Femur (tissue), 1 donor: Measurements from ENCODE around the gene FLII.
"Not testable (repeated sequence)": the region's sequence is repeated elsewhere in the genome, so short reads cannot be mapped to it uniquely, and the experiment has no call there.

Source experiments
- DNase-seq: peaks from one replicate; pipeline ENCODE4 v3.0.0-alpha.2; 2017

FLII gene

GRCh38 chr17:18258356-18259038 lies at the start of gene FLII:
Gene FLII (minus strand): TSS chr17:18258738. CDS start chr17:18258690, 48 bp downstream.
- peak; percentile 59 for DNase-seq

DNA sequence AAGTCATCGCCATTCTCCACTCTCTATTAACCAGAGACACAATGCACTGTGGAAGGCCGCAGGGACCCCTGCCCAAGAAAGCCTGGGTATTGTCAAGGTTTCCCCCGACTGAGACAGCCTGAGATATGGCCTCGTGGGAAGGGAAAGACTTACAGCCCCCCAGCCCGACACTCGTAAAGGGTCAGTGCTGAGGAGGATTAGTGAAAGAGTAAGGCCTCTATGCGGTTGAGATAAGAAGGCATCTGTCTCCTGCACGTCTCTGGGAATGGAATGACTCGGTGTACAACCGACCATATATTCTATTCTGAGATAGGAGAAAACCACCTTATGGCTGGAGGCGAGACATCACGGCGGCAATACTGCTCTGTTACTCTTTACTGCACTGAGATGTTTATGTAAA lies 44.7 kb upstream of the FLII start:
- DNase-seq, result not testable (repeated sequence)

GRCh38 chr17:18300725-18301480 lies 42.4 kb upstream of the FLII start:
- no peak for DNase-seq

- not testable (repeated sequence) for DNase-seq
These were observed 39.5 kb upstream of the FLII start for GRCh38 chr17:18298061-18298460.

GRCh38 chr17:18291718-18292540 lies 33.4 kb upstream of the FLII start:
- no peak for DNase-seq

DNA sequence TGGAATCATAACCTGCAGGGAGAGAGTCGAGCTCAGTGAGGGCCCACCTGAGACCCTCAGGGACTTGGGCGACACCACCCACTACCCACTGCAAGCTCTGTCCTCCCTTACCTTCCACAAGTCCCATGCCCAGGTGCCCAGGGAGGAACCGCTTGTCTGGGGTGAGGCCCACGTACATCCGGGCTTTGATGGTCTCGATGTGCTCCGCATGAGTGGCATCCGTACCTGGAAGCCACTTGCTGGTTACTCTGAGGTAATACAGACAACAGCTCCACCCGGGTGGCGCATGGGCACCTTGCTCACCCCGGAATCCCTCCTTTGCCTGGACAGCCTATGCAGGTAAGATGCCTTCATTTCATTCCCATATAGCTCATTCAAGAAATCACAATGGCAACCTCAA lies 26.8 kb upstream of the FLII start:
- no peak for DNase-seq

- no peak for DNase-seq
These were observed 23.2 kb upstream of the FLII start for GRCh38 chr17:18281788-18282187.

GRCh38 chr17:18280766-18281371 lies 22.3 kb upstream of the FLII start:
- no peak for DNase-seq

DNA sequence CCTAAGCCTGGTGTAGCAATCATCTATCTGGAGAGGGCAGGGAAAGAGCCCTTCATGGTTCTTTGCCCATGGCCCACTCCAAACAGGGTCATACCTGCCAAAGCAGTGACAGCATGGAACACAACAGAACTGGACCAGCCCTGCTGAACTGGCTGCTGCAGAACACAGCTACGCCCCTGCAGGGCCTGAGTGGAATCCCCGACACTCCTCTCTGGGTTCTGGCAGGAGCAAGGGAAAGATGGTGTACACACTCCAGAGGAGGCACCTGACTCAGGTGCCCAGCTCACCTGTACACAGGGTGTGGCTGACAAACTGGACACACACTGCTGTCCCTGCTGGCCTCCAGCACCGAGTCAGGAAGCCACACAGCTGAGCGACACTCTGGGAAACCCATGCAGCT lies 21.7 kb upstream of the FLII start:
- DNase-seq, result no peak

DNA sequence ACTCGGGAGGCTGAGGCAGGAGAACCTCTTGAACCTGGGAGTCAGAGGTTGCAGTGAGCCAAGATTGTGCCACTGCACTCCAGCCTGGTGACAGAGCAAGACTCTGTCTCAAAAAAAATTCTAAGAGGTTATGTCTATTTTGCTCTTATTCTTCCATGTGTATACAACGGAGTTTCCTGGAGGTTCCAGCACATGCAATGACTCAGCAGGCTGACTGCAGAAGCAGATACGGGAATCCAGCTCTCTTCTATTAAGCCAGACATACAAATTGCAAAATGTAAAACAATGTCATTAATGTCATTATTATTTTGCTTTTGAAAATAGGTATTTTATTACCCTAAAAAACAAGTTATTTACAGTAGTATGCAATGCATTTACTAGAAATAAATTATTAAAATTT lies 20.3 kb upstream of the FLII start:
- DNase-seq, result no peak

- no peak for DNase-seq
These were observed 18.5 kb upstream of the FLII start for GRCh38 chr17:18277076-18277475.

GRCh38 chr17:18270046-18270931 lies 11.8 kb upstream of the FLII start:
- no peak for DNase-seq

DNA sequence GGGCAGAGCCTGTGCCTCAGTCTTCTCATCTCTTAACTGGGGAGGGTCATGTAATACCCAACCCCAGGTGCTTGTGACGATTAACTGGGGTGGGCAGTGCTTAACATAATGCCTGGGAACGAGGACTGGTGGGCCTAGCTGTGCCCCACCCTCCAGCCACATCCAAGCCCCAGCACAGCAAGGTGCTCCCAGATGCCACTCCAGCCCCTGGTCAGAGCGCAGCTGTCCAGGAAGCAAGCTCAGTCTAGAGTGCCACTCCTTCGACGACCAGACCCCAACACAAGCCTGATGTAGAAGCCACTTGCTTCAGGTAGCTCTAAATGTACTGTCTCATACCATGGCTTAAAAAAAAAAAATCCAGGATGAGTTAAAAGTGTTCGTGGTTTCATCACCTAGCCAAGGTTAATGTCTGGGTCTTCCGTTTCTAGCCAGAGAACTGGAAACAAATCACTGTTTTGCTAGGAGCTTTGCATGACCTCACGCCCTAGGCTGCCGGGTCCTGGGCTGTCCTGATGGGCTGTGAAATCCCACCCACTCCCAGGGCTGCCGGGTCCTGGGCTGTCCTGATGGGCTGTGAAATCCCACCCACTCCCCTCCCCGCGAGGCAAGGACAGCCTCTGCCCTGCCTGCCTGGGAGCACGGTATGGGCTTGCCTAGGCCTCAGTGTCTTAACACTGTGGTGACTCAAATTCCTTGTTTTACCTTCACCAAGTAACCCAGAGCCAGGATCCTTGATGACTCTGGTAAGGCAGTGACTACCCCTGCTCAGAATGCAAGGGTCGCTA lies 9.6 kb upstream of the FLII start:
- DNase-seq, result no peak

- no peak for DNase-seq
These were observed 8.8 kb upstream of the FLII start for GRCh38 chr17:18267366-18267765.

DNA sequence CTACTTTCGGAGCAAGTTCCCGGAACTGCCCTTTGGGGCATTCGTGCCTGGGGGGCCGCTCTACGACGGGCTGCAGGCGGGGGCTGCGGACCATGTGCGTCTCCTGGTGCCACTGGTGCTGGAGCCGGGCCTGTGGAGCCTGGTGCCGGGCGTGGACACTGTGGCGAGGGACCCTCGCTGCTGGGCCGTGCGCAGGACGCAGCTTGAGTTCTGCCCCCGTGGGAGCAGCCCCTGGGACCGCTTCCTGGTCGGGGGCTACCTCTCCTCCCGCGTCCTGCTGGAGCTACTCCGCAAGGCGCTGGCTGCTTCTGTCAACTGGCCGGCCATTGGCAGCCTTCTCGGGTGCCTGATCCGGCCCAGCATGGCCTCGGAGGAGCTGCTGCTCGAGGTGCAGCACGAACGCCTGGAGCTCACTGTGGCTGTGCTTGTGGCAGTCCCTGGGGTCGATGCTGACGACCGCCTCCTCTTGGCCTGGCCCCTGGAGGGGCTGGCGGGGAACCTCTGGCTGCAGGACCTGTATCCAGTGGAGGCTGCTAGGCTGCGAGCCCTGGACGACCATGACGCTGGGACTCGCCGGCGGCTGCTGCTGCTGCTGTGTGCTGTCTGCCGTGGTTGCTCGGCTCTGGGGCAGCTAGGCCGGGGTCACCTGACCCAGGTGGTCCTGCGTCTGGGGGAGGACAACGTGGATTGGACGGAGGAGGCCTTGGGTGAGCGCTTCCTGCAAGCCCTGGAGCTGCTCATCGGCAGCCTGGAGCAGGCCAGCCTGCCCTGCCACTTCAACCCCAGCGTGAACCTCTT lies 5.5 kb upstream of the FLII start:
- no peak for DNase-seq

- DNase-seq, result no peak
These were observed 4.1 kb upstream of the FLII start for GRCh38 chr17:18262641-18263040.

DNA sequence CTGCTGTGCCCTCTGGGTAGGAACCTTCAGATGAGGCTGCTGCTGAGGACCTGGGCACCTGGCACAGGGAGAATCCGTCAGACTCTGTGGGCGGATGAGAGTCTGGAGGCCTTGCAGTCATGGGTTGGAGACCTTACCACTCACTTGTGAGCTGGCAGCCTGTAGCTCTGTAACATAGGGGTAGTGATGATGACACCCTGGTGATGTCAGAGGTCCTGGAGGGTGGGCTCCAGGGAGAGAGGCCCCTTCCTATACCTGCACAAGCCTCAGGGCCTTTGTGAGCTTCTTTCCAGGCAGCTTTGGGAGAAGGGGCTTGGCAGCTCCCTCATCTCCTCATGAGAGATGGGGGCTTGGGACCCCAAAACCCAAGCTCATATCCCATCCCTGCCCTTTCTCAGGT lies 3.6 kb upstream of the FLII start:
- no peak for DNase-seq

GRCh38 chr17:18261659-18262058 lies 3.1 kb upstream of the FLII start:
- DNase-seq, result no peak

- DNase-seq, result peak; percentile 63
These were observed 2.6 kb upstream of the FLII start for GRCh38 chr17:18261146-18261515.

GRCh38 chr17:18260332-18261145 lies 2.0 kb upstream of the FLII start, which contains the start of gene MIEF2:
Gene MIEF2 (plus strand): TSS chr17:18260662. CDS start chr17:18262721, 2,059 bp downstream.
- DNase-seq, result peak; percentile 97
